ENCODE data around the gene SGO2.

DNA sequence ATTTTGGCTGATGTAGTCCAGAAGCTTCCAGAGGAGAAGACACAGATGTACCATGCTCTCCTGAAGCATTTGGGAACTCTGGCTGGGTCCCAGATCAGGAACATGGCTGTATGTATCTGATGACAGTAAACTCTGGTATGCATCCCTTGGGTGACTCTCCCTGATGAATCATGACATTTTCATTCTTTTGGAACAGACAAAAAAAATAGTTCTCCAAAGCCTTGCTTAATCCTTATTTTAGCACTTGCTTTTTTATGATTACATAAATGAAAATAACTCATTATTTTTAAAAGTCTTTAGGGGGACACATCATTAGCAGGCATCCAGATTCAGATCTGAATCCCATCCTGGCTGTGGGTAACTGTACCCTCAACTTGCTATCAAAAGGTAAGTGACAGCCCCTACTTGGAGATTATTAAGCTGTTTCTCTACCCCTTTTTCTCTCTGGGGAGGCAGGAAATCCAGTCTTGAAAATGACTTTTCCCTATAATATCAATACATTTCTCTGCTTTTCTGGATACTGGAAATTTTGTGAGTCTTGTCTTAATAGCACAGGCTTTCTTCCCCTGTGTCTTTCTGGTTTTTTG, 83.1 kb downstream of the SGO2 start:
- no peak for TF ChIP-seq RCOR2 (CRISPR knock-in tag; IDR thresholded peaks at IDR 0.05)
- TF ChIP-seq, protein P1, sequence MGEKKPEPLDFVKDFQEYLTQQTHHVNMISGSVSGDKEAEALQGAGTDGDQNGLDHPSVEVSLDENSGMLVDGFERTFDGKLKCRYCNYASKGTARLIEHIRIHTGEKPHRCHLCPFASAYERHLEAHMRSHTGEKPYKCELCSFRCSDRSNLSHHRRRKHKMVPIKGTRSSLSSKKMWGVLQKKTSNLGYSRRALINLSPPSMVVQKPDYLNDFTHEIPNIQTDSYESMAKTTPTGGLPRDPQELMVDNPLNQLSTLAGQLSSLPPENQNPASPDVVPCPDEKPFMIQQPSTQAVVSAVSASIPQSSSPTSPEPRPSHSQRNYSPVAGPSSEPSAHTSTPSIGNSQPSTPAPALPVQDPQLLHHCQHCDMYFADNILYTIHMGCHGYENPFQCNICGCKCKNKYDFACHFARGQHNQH (CRISPR knock-in tag; IDR thresholded peaks at IDR 0.05), result no peak
- TF ChIP-seq NFIB (CRISPR knock-in tag; IDR thresholded peaks at IDR 0.05; ENCODE audit: borderline replicate concordance), result no peak
- TF ChIP-seq, protein P2, sequence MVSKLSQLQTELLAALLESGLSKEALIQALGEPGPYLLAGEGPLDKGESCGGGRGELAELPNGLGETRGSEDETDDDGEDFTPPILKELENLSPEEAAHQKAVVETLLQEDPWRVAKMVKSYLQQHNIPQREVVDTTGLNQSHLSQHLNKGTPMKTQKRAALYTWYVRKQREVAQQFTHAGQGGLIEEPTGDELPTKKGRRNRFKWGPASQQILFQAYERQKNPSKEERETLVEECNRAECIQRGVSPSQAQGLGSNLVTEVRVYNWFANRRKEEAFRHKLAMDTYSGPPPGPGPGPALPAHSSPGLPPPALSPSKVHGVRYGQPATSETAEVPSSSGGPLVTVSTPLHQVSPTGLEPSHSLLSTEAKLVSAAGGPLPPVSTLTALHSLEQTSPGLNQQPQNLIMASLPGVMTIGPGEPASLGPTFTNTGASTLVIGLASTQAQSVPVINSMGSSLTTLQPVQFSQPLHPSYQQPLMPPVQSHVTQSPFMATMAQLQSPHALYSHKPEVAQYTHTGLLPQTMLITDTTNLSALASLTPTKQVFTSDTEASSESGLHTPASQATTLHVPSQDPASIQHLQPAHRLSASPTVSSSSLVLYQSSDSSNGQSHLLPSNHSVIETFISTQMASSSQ (IDR thresholded peaks at IDR 0.05; ENCODE audit: low read depth), result no peak
- TF ChIP-seq, protein P2 (CRISPR knock-in tag; IDR thresholded peaks at IDR 0.05; ENCODE audit: borderline replicate concordance), result no peak
- TF ChIP-seq, protein P3, sequence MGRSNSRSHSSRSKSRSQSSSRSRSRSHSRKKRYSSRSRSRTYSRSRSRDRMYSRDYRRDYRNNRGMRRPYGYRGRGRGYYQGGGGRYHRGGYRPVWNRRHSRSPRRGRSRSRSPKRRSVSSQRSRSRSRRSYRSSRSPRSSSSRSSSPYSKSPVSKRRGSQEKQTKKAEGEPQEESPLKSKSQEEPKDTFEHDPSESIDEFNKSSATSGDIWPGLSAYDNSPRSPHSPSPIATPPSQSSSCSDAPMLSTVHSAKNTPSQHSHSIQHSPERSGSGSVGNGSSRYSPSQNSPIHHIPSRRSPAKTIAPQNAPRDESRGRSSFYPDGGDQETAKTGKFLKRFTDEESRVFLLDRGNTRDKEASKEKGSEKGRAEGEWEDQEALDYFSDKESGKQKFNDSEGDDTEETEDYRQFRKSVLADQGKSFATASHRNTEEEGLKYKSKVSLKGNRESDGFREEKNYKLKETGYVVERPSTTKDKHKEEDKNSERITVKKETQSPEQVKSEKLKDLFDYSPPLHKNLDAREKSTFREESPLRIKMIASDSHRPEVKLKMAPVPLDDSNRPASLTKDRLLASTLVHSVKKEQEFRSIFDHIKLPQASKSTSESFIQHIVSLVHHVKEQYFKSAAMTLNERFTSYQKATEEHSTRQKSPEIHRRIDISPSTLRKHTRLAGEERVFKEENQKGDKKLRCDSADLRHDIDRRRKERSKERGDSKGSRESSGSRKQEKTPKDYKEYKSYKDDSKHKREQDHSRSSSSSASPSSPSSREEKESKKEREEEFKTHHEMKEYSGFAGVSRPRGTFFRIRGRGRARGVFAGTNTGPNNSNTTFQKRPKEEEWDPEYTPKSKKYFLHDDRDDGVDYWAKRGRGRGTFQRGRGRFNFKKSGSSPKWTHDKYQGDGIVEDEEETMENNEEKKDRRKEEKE (IDR thresholded peaks at IDR 0.05), result no peak
- TF ChIP-seq, protein P4, sequence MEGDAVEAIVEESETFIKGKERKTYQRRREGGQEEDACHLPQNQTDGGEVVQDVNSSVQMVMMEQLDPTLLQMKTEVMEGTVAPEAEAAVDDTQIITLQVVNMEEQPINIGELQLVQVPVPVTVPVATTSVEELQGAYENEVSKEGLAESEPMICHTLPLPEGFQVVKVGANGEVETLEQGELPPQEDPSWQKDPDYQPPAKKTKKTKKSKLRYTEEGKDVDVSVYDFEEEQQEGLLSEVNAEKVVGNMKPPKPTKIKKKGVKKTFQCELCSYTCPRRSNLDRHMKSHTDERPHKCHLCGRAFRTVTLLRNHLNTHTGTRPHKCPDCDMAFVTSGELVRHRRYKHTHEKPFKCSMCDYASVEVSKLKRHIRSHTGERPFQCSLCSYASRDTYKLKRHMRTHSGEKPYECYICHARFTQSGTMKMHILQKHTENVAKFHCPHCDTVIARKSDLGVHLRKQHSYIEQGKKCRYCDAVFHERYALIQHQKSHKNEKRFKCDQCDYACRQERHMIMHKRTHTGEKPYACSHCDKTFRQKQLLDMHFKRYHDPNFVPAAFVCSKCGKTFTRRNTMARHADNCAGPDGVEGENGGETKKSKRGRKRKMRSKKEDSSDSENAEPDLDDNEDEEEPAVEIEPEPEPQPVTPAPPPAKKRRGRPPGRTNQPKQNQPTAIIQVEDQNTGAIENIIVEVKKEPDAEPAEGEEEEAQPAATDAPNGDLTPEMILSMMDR (CRISPR knock-in tag; IDR thresholded peaks at IDR 0.05), result no peak
- TF ChIP-seq CBX5 (CRISPR knock-in tag; IDR thresholded peaks at IDR 0.05; ENCODE audit: borderline replicate concordance), result no peak

Data from HepG2 (cell line).